Globus pallidus (tissue), 1 donor: Measurements from ENCODE around the gene SERPINI1.

ENCODE experiments used
- DNase-seq: peaks from one replicate; pipeline ENCODE4 v3.0.0-alpha.2; 2015; ENCODE audit warnings: low spot score

The SERPINI1 gene

DNA sequence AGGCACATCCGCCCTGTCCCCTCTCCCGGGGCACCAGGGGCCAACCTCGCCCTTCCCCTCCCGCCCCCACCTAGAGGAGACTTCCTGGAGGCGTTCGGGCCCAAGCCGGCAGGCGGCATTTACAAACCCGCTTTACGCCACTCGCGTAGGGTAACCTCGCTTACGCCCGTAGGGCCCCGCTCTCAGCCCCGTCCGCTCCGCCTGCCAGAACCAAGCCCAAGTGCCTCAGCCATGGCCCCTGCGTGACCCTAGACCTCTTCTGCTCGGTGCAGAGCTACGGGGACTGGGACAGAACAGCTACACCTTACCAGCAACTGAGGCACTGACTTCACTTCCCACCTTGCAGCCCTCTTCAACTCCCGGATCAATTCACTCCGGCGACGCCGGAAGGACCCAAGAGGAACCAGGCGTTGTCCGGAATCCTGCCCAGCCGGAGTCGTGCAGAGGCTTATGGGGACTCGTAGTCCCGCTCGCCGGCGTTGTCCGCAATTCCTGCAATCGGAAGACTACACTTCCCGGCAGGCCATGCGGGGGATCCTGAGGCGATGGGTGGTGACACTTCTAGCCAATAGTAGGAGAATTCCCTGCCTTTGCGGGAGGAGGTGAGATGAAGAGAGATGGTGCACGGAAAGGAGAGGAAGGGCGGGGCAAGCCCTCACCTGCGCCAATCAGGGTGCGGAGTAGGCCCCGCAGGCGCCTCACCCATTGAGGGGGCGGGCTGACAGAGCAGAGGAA lies 856 bp upstream of the SERPINI1 start, which contains the start of gene PDCD10:
Gene PDCD10 (minus strand): TSS at position 395 of the 735 bp plus-strand sequence. CDS start 14,735 bp downstream, outside the sequence.
- DNase-seq: peak; percentile 99

DNA sequence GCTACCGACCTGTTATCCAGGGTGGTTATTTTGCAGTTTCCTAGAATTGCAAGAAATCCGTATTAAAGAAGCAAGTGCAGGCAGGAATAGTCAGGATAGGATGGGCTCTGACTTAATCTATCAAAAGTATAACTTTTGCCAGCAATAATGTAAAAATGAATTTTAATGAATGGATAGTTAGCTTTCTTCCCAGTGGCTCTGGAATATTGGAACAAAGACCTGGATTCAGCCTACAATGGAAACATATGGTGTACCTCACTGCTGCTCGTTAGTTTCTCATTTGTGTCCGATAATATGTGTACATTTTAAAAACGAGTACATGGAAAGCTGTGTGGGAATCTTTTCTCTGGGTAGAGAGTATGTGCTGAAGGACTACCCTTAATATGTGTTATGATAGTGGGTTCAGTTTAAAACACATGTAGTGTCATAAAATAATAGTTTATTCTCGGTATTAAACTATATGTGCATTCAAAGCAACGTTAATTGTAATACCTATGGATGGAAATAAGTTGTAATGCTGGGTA lies 805 bp downstream of the SERPINI1 start:
- no peak for DNase-seq

DNA sequence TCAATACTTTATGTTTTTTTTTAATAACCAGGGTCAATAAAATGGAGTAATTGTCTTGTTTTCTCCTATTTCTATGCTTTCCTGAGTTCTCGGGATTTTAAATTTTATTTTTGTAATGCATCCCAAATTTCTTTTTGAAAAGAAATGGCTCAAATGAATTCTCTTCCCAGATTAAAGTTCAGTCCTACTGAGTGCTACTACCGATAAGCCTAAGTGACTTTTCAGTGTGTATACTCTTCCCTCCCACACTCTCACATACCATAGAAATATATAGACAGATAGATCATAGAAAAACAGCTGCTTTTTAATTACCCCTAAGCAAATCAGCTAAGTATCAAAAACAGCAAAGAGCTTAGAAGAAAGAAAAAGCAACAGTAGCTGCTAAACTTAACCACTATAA lies 1.5 kb downstream of the SERPINI1 start:
- peak; percentile 15 for DNase-seq

DNA sequence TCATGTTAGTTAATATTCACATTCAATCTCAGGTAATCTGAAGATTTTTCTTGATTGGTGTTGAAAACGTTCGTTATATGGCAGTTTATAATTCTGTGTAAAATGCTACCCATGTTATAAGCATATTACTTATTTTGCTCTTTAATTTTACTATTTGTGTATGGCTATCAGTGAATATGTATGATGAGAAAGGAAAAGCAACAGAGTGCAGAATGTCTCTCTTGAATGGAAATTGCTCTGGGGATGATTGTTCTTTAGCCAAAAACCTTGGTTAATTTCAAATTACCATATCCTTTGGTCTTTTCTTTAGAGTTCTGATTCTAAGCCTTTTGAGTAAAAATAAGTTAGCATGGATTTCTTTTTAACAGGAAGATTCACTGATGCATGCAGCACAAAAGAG lies 2.5 kb downstream of the SERPINI1 start:
- peak; percentile 33 for DNase-seq

DNA sequence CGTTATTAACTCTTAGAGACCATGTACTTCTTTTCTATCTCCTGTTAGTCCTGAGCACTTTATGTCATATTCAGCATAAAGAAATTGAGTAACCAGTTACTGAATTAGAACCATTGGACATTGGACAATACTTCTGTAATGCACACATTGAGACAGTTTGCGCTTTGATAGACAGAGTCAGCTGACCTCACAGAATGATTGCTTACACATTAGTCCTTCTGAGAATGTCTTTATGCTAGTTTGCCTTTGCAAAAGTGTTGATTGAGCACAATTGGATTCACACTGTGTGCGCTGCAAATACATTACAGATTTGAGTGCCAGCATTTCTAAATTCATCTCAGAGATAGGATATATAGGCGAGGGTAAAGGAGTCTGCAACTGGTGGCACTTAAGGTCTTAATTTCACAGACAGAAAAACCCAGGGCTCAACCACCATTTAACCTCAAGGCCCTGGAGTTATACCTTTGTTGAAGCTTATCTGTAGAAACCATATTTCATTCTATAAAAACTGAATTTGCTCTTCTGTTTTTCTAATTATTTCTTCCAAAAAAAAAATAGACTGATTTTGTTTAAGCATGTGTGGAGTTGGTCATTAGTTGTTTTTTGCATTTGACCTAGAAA lies 3.8 kb downstream of the SERPINI1 start:
- DNase-seq: peak; percentile 80

DNA sequence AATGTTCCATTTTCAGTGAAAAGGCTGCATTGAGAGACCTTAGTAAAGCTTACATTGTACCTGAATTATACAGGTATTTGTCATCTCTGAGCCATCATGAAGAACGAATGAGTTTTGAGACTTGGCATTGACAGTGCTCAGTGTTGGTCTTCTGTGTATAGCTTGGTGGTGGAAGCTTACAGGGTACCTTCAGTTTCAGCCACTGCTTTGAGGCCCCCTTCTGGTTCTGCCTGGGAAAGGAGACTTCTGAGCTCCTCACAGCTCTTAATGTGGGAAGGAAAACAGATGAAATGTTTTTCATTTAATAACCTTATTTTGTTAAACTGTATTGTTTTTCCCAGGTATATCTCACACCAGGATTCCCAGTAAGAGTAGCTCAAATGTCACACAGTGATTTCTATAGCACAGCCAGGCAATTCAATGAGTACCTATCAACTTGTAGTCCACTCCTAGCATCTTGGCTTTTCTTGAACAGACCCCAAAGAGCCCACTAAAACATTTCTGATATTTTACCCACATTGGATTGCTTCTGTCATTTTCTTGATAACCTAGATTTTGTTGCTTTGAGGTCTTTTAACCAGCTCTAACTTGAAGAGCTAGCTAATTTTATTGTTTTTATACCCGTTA lies 5.6 kb downstream of the SERPINI1 start:
- peak; percentile 79 for DNase-seq

DNA sequence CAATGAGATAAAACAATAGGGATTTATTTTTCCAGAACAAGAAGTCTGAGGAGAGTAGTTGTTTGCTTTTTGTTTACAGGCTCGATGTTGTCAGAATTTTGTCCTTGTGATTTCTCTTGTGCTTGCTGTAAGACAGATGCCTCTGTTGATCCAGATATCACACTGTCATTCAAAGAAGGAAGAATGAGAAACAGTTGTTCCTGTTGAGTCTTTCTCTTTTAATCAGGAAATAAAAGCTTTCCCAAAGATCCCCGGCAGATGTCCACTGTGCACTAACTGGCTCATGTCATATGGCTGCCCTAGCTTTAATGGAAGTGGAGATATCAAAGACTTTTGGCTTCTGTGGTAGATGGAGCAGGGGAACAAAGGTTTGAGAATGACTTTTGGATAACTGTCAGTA lies 6.8 kb downstream of the SERPINI1 start:
- peak; percentile 79 for DNase-seq

DNA sequence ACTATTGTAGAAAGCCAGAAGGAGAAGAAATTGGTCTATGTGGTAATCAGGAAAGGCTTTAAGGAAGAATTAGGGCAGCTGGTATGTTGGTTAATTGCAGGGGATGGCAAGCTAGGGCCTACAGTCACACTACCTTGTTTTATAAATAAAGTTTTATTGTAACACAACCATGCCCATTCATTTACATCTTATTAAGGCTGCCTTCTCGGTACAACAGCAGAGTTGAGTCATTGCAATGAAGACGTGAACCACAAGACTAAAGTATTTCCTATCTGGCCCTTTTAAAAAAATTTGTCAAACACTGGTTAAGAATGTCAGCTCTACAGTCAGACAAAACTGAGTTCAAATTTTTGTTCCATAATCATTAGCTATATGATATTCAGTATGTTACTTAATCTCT lies 8.3 kb downstream of the SERPINI1 start:
- no peak for DNase-seq

DNA sequence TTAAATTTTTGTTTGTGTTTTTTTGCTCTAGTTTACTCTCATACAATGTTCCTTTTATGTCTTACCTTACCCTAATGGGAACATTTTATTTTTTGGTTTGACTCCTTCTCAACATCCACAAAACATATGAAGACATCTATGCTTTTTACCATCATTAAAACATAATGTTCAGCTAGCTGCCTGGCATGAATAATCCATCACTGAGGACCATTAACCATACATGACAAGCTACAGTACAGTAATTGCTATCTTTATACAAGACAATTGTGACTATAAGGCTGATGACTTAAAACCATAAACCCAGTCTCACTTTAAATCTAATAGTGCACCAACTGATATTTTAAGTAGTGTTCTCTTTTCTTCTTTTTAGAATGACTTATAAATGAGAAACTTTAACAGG lies 13.7 kb downstream of the SERPINI1 start:
- no peak for DNase-seq

DNA sequence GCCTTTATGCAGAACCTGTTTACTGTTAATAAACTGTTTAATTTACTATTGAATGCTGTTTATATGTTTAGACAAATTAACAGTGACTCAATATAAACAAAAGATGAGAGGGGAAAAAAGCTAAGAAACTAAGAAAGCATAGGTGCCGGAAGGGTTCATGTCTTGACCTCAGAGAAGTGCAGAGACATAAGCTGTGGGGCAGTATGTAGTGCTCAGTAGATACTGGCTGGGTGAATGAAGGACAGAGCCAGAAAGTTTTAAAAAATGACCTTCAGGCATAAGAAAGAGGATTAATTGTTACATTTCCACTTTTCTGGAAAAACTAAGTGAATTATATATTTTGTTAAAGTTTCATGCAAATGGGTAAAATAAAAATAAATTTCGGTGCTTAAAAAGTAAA lies 14.2 kb downstream of the SERPINI1 start:
- DNase-seq: no peak

DNA sequence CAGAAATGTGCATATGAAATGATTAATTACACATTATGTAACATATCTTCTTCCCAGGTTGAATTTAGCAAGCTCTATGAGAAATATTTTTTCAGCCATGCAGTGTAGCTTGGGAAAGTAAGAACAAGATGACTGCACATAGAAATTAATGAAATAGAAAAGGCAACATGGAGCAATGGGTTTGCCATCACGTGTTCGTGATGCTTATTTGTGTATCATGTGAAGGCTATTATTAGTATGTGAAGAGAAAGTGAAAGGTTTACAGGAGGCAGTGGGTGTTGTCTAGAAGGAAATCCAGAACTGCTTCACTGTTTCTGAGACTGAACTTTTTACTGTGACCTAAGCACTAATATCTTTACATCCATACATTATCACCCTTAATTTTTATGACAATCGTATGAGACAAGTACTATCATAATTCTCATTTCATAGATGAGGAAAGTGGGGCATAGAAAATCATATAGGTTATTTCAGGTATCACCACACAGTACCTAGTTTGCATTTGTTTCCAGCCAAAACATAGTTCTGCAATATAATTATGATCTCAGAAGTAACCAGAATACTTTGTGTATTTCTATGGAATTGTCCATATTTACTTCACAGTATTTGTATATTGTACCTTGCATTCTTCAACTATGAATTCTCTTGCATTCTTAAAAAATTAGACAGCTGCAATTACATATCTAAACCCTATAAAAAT lies 14.9 kb downstream of the SERPINI1 start:
- no peak for DNase-seq

DNA sequence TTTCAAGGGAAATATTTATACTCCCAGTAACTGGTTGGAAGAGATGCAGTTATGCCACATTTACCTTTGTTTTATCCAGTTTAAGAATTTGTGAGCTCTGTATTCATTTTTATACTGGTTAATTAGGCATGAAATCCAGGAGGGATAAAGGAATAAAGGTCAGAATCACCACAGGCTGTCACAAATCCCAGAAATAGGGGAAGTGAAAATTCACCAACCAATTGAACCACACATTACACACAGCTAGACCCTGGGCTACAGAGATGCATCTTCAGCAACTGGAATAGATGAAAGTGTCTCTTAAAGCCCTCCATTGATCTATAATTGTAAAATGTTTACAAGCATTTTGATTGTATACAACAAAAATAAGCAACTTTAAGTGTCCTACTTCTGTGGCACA lies 18.5 kb downstream of the SERPINI1 start:
- no peak for DNase-seq

DNA sequence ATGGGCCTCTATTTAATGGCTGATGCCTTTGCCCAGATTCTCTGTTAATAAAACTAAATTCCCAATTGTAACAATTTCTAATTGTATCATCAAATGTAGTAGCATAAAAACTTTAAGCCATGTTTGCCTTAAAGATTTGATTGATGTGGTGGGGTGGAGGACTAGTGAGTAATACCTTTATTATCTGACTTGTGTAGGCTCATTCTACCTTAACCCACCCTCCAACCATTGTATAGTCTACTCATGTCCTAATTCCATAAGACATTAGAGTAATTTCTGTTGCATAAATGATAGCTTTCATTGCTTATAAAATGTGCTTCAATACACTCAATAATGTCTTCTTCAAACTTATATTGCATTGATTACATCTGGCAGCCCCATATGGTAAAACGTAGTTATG lies 25.8 kb downstream of the SERPINI1 start:
- DNase-seq: no peak

DNA sequence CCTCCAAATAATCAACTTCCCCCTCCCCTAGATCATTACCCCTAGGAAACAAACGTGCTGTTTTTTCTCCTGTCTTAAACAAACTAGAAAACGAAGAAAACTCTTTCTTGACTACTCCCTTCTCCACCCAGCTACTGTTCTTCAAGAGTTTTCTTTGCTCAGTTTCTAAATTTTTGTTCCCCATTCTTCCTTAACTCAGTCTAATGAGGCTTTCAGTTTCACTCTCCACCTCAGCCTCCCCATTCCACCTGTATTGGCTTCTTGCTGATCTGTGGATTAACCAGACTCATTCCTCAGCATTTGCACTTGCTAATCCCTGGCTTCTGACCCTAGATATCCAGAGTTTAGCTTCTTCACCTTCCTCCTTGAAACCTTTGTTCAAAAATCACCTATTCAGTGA lies 26.8 kb downstream of the SERPINI1 start:
- DNase-seq: no peak

DNA sequence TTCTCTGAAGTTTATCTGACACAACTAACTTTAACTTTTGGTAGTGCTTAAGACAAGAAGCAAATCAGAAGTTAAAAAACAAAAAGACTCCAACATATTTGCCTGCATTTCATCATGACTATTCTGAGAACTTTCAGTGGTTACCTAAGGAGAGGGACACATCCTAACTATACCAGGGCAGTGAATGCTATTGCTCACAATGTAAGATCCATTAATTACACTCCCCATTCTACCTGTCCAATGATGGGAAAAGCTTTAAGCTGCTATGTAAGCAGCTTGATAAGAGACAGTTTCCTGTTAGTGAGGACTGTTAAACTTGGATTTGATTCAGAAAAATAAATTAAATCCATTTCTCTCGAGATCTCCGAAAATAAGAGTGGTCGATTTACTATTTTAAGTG lies 37.5 kb downstream of the SERPINI1 start:
- DNase-seq: no peak

DNA sequence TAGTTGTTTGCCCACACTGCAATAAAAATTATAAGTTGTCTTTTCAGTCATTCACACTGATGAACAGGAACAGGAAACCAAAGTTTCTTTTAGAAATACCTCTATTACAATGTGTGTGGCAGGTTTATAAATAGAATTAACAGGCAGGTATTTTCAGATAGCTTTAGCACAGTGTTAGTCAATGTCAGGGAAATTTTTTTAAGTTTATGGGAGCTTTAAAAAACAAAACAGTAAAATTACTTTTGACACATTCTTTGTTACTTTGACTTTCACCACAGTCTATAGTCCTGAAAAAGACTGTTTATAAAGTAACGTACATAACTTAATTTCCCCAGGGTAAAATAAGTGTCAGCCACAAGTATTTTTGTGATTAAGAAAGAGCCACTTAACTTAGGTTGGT lies 38.1 kb downstream of the SERPINI1 start:
- no peak for DNase-seq

DNA sequence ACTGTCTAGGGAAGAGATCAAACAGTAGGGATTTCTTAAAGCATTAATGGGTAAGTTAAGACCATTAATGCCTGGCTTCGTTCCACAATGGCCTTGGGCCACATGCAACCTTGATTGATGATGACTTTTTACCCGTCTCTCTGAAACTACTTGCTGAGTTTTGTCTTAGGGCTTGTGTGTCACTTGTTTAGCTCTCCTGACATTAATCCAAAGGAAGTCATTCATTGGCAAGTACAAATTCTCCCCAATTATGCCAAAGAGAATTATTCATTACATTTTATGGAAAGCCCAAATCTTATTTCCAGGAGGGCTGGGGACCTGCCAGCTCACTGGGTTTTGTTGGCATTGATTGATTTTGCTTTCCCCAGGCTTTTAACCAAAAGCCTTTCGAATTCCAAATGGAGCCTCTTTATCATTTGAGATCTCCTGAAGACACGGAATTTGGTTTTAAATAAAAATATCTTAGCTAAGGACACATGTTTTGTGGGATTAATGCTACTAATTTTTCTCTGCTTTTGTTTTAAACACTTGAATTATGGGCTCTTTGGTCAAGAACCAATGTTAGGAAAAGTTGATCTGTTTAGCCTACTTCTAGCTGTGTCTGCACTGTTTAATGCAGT lies 40.7 kb downstream of the SERPINI1 start:
- no peak for DNase-seq

DNA sequence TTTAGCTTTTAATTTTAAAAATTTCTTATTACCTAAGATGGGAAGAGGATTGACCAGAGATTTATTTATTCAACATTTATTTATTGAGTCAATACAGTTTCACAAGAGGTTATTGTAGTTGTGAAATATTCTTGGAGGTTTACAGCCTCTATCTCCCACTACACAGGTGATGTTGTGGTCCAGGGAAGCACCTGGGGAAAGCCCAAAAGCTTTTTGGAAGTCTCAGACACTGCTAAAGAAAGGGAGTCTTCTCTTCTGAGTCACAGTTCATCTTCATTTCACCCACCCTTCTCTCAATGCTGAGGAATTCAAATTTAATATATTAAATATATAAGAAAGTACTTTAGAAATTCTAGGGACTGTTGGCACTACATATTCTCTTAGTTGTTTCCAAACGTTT lies 41.8 kb downstream of the SERPINI1 start:
- DNase-seq: no peak

DNA sequence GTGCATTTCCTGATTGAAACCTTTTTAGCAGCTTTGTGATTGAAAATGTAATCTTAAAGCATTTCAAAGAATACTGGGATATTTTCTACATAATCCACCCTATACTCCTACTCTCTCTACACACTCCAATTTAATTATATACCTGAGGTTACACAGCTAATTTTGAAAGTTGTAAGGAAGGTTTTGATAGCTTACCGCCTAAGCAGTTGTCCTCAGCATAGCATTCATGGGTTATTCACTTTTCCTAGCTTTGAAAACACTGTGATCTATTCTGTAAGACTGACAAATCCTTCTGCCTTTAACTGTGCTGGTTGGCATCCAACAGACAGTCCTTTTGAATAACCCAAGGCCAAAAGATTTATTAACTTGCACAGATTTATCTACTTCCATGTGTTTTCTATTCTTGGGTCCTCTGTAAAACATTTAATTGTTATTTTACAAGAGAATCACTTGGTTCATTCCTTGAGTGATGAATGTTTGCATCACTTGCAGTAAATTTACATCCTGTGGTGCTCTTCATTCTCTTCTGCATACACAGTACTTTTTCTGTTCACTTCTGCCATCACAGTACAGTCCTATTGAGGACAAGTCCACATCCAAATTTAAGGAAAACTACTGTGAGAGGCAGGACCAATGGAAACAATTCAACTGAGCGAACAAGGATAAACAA lies 44.8 kb downstream of the SERPINI1 start:
- DNase-seq: no peak

DNA sequence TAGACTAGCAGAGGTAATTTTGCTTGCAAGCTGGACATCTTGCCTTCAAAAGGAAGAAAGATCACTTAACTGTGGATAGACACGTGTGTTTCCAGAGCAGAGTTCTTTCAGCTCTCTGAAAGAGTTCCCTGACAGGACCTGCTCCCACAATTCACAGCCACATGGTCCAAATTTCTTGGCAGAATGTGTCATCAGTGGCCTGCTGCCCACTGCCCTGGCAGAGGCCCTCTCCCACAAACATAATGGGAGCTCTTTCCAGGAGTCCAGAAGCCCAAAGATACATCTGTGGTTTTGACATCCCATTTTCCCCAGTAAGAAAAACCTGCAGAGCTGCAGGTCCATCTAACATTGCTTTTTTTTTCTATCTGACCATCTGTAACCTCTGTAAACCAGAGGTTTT lies 48.3 kb downstream of the SERPINI1 start:
- DNase-seq: peak; percentile 61

DNA sequence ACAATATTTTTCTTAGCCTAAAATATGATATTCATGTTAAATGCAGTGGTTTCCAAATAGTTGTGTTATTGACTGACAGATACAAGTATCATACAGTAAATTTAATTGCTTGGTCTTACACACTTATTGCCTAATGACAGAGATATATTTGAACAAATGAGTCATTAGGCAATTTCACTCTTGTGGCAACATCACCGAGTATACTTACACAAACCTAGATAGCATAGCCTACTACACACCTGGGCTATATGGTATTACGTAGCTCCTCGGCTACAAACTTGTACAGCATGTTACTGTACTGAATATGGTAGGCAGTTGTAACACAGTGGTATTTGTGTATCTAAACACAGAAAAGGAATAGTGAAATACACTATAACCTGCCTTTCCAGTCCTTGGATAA lies 50.3 kb downstream of the SERPINI1 start:
- no peak for DNase-seq
